Tibial artery (tissue), 4 donors: ENCODE data around the gene KPNA5.

Experiments
- DNase-seq, 2 donors: peaks; one replicate each; pipeline ENCODE4 v3.0.0-alpha.2; 2019
- H3K27ac ChIP-seq, 2 donors: fragments of 200-600 bp; sonication (generic) in 1 of 2; 1 replicate in 1 of 2; 2 replicates in 1 of 2; pipeline ENCODE4 v1.5.1; 2018 to 2019; ENCODE audit warnings: mild to moderate bottlenecking in 1 of 2
- H3K27me3 ChIP-seq, 2 donors: fragments of 200-600 bp; sonication (generic) in 1 of 2; one replicate each; pipeline versions ENCODE4 v1.5.1 to v1.6.0; 2016 to 2019
- H3K36me3 ChIP-seq, 3 donors: fragments of 200-600 bp; sonication (generic) in 2 of 3; one replicate each; pipeline ENCODE4 v1.5.1; 2016 to 2019; ENCODE audit warnings: mild to moderate bottlenecking in 2 of 3
- H3K4me1 ChIP-seq, 4 donors: fragments of 200-600 bp; sonication (generic) in 2 of 4; 1 replicate in 3 of 4; 2 replicates in 1 of 4; pipeline ENCODE4 v1.5.1; 2016 to 2019
- H3K4me3 ChIP-seq, 2 donors: fragments of 200-600 bp; sonication (generic) in 1 of 2; 1 replicate in 1 of 2; 2 replicates in 1 of 2; pipeline ENCODE4 v1.5.1; 2018 to 2019; ENCODE audit warnings: mild to moderate bottlenecking in 2 of 2
- H3K9me3 ChIP-seq, 3 donors: fragments of 200-600 bp; sonication (generic) in 1 of 3; one replicate each; pipeline ENCODE4 v1.5.1; 2016 to 2019
- CTCF ChIP-seq, 2 experiments: fragments of 200-600 bp in 1 of 2; fragments of 450-650 bp in 1 of 2; IDR thresholded peaks; one replicate each; pipeline ENCODE4 v1.5.1; 2017 to 2019; ENCODE audit warnings: antibody characterized with exemption in 2 of 2, mild to moderate bottlenecking in 1 of 2, moderate library complexity in 1 of 2
- intact Hi-C: fragments of 100-400 bp; cut with DNase I; formaldehyde crosslinking; loops from one replicate; pipeline ENCODE4 v1.15.0; 2023; ENCODE audit warnings: low total_unique reads

The KPNA5 gene

GRCh38 chr6:116763906-116764628, 83.1 kb downstream of the KPNA5 start:
- Histone ChIP-seq H3K36me3 (no peaks in the 10 kb centered on the region), H3K27me3 (peaks cover 0 to 26% of the 10 kb centered on the region in 2 donors), H3K27ac (no peak overlapping the region), H3K4me3 (peak overlapping the region in 1 of 2 donors; percentile 53), H3K9me3 (no peaks in the 10 kb centered on the region), H3K4me1 (peaks cover 0 to 15% (median 11%) of the 10 kb centered on the region in 4 donors)
- intact Hi-C loops: no loop called here
- no peak for DNase-seq
- TF ChIP-seq CTCF (IDR thresholded peaks at IDR 0.05): no peak

GRCh38 chr6:116764629-116764960, 83.6 kb downstream of the KPNA5 start:
- H3K36me3 ChIP-seq: no peaks in the 10 kb centered on the region

GRCh38 chr6:116764961-116765841, 84.2 kb downstream of the KPNA5 start, which contains the start of gene FAM162B:
TSS of gene FAM162B (minus strand) at chr6:116765719. CDS start at chr6:116765576, 143 bp downstream.
- Histone ChIP-seq H3K4me1 (peaks cover 0 to 15% (median 11%) of the 10 kb centered on the region in 4 donors), H3K4me3 (peak within 1 kb of the TSS; percentile 41 to 53), H3K36me3 (no peaks in the 10 kb centered on the region), H3K9me3 (no peaks in the 10 kb centered on the region), H3K27ac (no peak within 1 kb of the TSS), H3K27me3 (peaks cover 0 to 26% of the 10 kb centered on the region in 2 donors)
- no peak for TF ChIP-seq CTCF (IDR thresholded peaks at IDR 0.05)
- no peak for DNase-seq
- intact Hi-C loops: no loop called here

More at GRCh38 chr6:116764629-116764960, 83.6 kb downstream of the KPNA5 start:
- no peak for TF ChIP-seq CTCF (IDR thresholded peaks at IDR 0.05)
- Histone ChIP-seq H3K27me3 (peaks cover 0 to 26% of the 10 kb centered on the region in 2 donors), H3K27ac (no peak overlapping the region), H3K4me1 (peaks cover 0 to 15% (median 11%) of the 10 kb centered on the region in 4 donors), H3K9me3 (no peaks in the 10 kb centered on the region), H3K4me3 (peak overlapping the region; percentile 41 to 53)
- intact Hi-C loops: no loop called here
- DNase-seq: no peak

GRCh38 chr6:116766506-116767176, 85.6 kb downstream of the KPNA5 start:
- Histone ChIP-seq H3K27ac (no peak overlapping the region), H3K27me3 (peaks cover 0 to 26% of the 10 kb centered on the region in 2 donors), H3K36me3 (no peaks in the 10 kb centered on the region), H3K4me1 (peaks cover 0 to 15% (median 11%) of the 10 kb centered on the region in 4 donors), H3K9me3 (no peaks in the 10 kb centered on the region), H3K4me3 (no peak overlapping the region)
- no peak for DNase-seq
- intact Hi-C loops: no loop called here
- TF ChIP-seq CTCF (IDR thresholded peaks at IDR 0.05): no peak

- DNase-seq: no peak
- H3K27ac ChIP-seq: no peak overlapping the region
- H3K36me3 ChIP-seq: no peaks in the 10 kb centered on the region
- intact Hi-C loops: no loop called here
- peaks cover 0 to 26% of the 10 kb centered on the region in 2 donors for H3K27me3 ChIP-seq
- no peak overlapping the region for H3K4me3 ChIP-seq
- TF ChIP-seq CTCF (IDR thresholded peaks at IDR 0.05): no peak
- peaks cover 0 to 15% (median 11%) of the 10 kb centered on the region in 4 donors for H3K4me1 ChIP-seq
- no peaks in the 10 kb centered on the region for H3K9me3 ChIP-seq
Observed at GRCh38 chr6:116767715-116768114, 86.7 kb downstream of the KPNA5 start.
